HG03175 (cell line): Measurements from ENCODE around the gene DMXL2.
"Not testable (repeated sequence)": the region's sequence is repeated elsewhere in the genome, so short reads cannot be mapped to it uniquely, and the experiment has no call there.

Source experiments
- ATAC-seq: cut with Tn5 transposase; IDR thresholded peaks from one replicate; pipeline ENCODE4 v1.9.1; 2021; ENCODE audit warnings: mild to moderate bottlenecking, moderate library complexity; ENCODE audit not compliant: unreplicated experiment

DMXL2 gene

GRCh38 chr15:51576286-51576850, 46.2 kb downstream of the DMXL2 start:
- ATAC-seq: no peak

- ATAC-seq: no peak
These were observed 46.8 kb downstream of the DMXL2 start for GRCh38 chr15:51575775-51576174.

- not testable (repeated sequence) for ATAC-seq
These were observed 49.2 kb downstream of the DMXL2 start for GRCh38 chr15:51573352-51573751.

GRCh38 chr15:51568939-51569784, 53.4 kb downstream of the DMXL2 start:
- not testable (repeated sequence) for ATAC-seq

- no peak for ATAC-seq
These were observed 61.3 kb downstream of the DMXL2 start for GRCh38 chr15:51561271-51561670.

GRCh38 chr15:51558876-51559275, 63.7 kb downstream of the DMXL2 start:
- no peak for ATAC-seq

- ATAC-seq: no peak
These were observed 64.2 kb downstream of the DMXL2 start for GRCh38 chr15:51558411-51558810.

GRCh38 chr15:51550841-51551240, 71.7 kb downstream of the DMXL2 start:
- ATAC-seq: no peak

GRCh38 chr15:51547656-51548055, 74.9 kb downstream of the DMXL2 start:
- no peak for ATAC-seq

- no peak for ATAC-seq
These were observed 85.5 kb downstream of the DMXL2 start for GRCh38 chr15:51536965-51537574.

- no peak for ATAC-seq
These were observed 88.7 kb downstream of the DMXL2 start for GRCh38 chr15:51533672-51534398.

GRCh38 chr15:51526955-51527354, 95.6 kb downstream of the DMXL2 start:
- no peak for ATAC-seq

- ATAC-seq: no peak
These were observed 98.2 kb downstream of the DMXL2 start for GRCh38 chr15:51524376-51524775.

- no peak for ATAC-seq
These were observed 106.3 kb downstream of the DMXL2 start for GRCh38 chr15:51516291-51516690.

- ATAC-seq: no peak
These were observed 117.3 kb downstream of the DMXL2 start for GRCh38 chr15:51505251-51505650.

GRCh38 chr15:51503003-51503402, 119.6 kb downstream of the DMXL2 start:
- ATAC-seq: no peak

- peak; percentile 64 for ATAC-seq
These were observed 123.1 kb downstream of the DMXL2 start for GRCh38 chr15:51499379-51499976.

- no peak for ATAC-seq
These were observed 124.8 kb downstream of the DMXL2 start for GRCh38 chr15:51497806-51498205.

GRCh38 chr15:51496246-51496645, 126.3 kb downstream of the DMXL2 start:
- no peak for ATAC-seq

GRCh38 chr15:51494411-51495314, 127.9 kb downstream of the DMXL2 start:
- no peak for ATAC-seq
